Measurements from ENCODE around the gene PHACTR2.

DNA sequence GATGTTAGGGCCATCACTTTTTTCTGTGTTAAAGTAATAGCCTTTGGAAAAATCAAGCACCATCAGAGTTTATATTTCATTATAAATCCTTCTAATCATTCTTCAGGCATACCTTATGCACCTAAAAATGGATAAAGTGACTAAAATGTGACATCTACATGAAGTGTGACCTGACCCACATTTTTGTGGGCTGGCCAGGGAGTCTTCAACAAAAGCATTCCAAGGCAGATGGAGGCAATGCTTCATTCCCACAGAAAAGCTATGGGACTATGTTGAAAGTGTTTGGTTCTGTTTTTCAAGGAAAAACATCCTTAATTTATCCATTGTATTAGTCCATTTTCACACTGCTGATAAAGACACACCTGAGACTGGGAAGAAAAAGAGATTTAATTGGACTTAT lies 106.6 kb downstream of the PHACTR2 start:
- TF ChIP-seq POLR2A (IDR thresholded peaks at IDR 0.05), result no peak
- TF ChIP-seq, protein P1, sequence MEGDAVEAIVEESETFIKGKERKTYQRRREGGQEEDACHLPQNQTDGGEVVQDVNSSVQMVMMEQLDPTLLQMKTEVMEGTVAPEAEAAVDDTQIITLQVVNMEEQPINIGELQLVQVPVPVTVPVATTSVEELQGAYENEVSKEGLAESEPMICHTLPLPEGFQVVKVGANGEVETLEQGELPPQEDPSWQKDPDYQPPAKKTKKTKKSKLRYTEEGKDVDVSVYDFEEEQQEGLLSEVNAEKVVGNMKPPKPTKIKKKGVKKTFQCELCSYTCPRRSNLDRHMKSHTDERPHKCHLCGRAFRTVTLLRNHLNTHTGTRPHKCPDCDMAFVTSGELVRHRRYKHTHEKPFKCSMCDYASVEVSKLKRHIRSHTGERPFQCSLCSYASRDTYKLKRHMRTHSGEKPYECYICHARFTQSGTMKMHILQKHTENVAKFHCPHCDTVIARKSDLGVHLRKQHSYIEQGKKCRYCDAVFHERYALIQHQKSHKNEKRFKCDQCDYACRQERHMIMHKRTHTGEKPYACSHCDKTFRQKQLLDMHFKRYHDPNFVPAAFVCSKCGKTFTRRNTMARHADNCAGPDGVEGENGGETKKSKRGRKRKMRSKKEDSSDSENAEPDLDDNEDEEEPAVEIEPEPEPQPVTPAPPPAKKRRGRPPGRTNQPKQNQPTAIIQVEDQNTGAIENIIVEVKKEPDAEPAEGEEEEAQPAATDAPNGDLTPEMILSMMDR (IDR thresholded peaks at IDR 0.05), result no peak

Measured in body of pancreas (tissue), 4 donors.